ENCODE data around the gene INTS11.

Gene INTS11

DNA sequence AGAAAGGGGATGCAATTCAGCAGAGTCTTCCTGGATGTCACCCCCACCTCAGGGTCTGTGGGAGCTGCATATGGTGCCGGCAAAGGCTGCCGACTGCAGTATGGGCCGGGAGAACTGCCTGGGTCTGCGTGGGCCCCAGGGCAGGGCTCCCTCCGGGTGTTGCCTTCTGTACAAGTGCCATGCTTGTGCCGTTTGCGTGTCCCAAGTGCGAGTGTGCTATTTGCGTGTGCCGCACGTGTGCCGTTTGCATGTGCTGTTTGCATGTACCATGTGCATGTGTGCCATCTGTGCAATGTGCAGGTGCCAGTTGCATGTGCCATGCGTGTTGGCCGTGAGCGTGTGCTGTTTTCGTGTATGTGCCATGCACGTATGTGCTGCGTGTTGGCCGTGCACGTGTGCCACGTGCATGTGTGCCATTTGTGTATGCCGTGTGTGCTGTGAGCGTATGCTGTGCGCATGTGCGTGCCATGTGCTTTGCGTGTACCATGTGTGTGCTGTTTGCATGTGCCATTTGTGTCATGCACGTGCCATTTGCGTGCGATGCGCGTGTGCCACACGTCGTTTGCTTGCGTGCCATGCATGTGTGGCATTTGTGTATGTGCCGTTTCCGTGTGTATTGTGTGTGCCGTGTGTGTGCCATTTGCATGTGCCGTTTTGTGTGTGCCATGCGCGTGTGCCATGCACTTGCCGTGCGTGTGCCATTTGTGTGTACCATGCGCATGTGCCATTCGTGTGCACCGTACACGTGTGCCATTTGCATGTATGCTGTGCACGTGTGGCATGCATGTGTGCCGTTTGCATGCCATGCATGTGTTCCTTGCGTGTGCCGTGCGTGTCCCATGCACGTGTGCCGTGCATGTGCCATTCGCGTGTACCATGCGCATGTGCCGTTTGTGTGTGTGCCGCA, 5.1 kb upstream of the INTS11 start:
- Mint-ChIP-seq H3K4me1 (peaks cover 53% of the 10 kb centered on the region), H3K27ac (no peak overlapping the region), H3K27me3 (no peaks in the 10 kb centered on the region), H3K4me3 (no peak overlapping the region), H3K36me3 (peaks cover 11% of the 10 kb centered on the region), H3K9me3 (no peaks in the 10 kb centered on the region)
- ATAC-seq, result no peak

GRCh38 chr1:1328254-1328653, 3.8 kb upstream of the INTS11 start:
- H3K27me3 Mint-ChIP-seq, result no peaks in the 10 kb centered on the region
- ATAC-seq, result no peak
- H3K4me1 Mint-ChIP-seq, result peaks cover 59% of the 10 kb centered on the region
- peaks cover 11% of the 10 kb centered on the region for H3K36me3 Mint-ChIP-seq
- no peak overlapping the region for H3K4me3 Mint-ChIP-seq
- H3K27ac Mint-ChIP-seq, result no peak overlapping the region
- no peaks in the 10 kb centered on the region for H3K9me3 Mint-ChIP-seq

- Mint-ChIP-seq H3K4me1 (peaks cover 68% of the 10 kb centered on the region), H3K4me3 (no peak overlapping the region)
- ATAC-seq, result no peak
Observed at GRCh38 chr1:1327291-1327690, 2.8 kb upstream of the INTS11 start.

GRCh38 chr1:1326075-1326605, 1.7 kb upstream of the INTS11 start:
- no peaks in the 10 kb centered on the region for H3K9me3 Mint-ChIP-seq
- H3K4me1 Mint-ChIP-seq, result peaks cover 71% of the 10 kb centered on the region
- peak overlapping the region; percentile 89 for H3K4me3 Mint-ChIP-seq
- peak overlapping the region; percentile 73 for H3K27ac Mint-ChIP-seq
- no peaks in the 10 kb centered on the region for H3K27me3 Mint-ChIP-seq
- no peak for ATAC-seq
- H3K36me3 Mint-ChIP-seq, result peaks cover 16% of the 10 kb centered on the region

More at GRCh38 chr1:1327291-1327690, 2.8 kb upstream of the INTS11 start:
- no peaks in the 10 kb centered on the region for H3K9me3 Mint-ChIP-seq
- peaks cover 11% of the 10 kb centered on the region for H3K36me3 Mint-ChIP-seq
- no peak overlapping the region for H3K27ac Mint-ChIP-seq
- no peaks in the 10 kb centered on the region for H3K27me3 Mint-ChIP-seq

DNA sequence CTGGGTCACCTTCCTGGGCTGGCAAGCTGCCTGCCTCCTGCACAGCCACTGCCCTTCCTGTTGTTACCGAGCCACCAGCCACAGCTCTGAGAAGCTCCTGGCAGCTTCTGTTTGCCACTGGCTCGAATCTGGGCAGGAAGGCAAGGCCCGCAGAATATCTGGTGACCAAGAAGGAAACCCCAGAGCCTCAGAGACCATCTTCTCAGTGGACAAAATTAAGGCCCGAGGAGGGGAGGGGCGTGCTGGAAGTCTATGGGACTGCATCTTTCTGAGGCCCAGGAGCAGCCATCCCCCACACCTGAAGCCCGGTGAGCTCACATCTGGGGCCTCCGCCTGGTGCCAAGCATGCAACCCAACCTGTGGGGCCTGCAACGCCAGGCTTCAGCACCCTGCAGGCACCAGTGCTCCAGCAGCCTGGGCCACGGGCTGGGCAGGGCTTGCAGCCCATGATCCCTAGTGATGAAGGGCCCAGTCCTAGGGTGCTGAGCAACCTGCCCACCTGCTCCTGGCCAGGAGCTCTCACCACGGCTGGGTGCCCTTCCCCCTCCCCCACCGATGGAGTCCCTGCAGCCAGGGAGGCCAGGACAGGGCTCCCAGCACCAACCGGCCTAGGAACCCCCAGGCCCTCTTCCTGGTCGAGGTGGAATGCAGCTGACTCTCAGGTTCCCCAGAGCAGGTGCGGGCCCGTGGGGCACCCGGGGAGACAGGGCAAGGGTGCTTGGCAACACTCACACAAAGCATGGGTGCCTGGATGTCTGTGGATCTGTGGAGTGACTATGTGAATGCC, 1.0 kb upstream of the INTS11 start:
- peaks cover 16% of the 10 kb centered on the region for H3K36me3 Mint-ChIP-seq
- ATAC-seq, result no peak
- no peaks in the 10 kb centered on the region for H3K9me3 Mint-ChIP-seq
- peak overlapping the region; percentile 89 for H3K4me3 Mint-ChIP-seq
- peak overlapping the region; percentile 73 for H3K27ac Mint-ChIP-seq
- H3K4me1 Mint-ChIP-seq, result peaks cover 65% of the 10 kb centered on the region
- H3K27me3 Mint-ChIP-seq, result no peaks in the 10 kb centered on the region

DNA sequence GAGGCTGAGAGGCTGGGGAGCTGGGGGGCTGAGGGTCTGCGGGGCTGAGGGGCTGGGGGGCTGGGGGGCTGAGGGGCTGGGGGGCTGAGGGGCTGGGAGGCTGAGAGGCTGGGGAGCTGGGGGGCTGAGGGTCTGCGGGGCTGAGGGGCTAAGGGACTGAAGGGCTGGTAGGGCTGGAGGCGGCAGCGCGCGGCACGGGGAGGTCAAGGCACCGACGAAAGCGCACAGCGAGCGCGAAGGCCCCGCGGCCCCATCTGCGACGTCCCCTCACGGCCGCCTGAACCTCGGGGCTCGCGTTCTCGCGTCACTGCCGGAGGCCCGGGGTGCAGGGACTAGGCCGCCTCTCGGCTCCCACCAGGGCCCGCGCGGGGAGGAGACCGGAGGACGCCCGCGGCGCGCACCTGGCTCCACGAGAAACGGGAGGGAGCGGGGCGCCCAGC, 356 bp downstream of the INTS11 start:
- Mint-ChIP-seq H3K9me3 (no peaks in the 10 kb centered on the region), H3K27me3 (no peaks in the 10 kb centered on the region), H3K27ac (peak overlapping the region; percentile 87), H3K36me3 (peaks cover 21% of the 10 kb centered on the region), H3K4me3 (peak overlapping the region; percentile 89), H3K4me1 (peaks cover 63% of the 10 kb centered on the region)
- no peak for ATAC-seq

DNA sequence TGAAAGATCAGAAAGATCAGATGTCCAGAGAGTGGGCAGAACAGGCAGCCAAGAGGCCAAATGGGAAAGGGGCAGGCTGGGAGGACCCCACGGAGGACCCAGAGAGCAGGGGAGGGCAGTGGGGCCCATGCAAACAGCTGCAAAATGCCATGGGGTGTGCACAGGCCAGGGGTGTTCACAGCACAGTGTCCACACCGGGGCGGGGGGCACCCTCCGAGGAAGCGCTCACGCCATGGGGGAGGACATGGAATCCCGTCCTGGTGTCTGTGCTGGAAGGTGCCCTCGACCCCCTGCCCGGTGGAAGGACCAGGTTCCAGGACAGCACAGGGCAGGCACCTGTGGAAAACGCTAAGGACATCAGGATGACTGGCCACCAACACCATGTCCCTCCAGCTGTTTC, 1.5 kb downstream of the INTS11 start:
- H3K4me1 Mint-ChIP-seq, result peaks cover 57% of the 10 kb centered on the region
- peak overlapping the region; percentile 67 for H3K4me3 Mint-ChIP-seq
- no peaks in the 10 kb centered on the region for H3K27me3 Mint-ChIP-seq
- no peaks in the 10 kb centered on the region for H3K9me3 Mint-ChIP-seq
- no peak for ATAC-seq
- peaks cover 25% of the 10 kb centered on the region for H3K36me3 Mint-ChIP-seq
- H3K27ac Mint-ChIP-seq, result no peak overlapping the region

DNA sequence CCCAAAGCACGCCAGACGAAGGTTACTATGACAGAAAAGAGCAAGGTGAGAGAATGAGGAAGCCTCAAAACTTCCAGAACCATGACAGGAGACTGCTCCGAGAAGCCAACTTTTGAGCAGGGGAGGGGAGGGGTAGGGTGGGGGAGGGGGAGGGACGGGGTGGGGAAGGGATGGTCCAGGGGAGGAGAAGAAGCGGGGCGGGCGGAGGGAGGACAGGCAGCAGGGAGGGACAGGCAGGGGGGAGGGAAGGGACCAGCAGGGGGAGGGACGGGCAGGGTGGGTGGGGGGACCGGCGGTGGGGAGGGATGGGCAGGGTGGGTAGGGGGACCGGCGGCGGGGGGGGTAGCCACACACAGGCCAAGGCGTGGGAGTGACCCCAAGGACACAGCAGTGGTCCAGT, 2.0 kb downstream of the INTS11 start:
- H3K27me3 Mint-ChIP-seq, result no peaks in the 10 kb centered on the region

GRCh38 chr1:1321477-1321876, 3.0 kb downstream of the INTS11 start:
- H3K4me1 Mint-ChIP-seq, result peaks cover 44% of the 10 kb centered on the region
- H3K27ac Mint-ChIP-seq, result no peak overlapping the region
- peaks cover 20% of the 10 kb centered on the region for H3K36me3 Mint-ChIP-seq
- no peak for ATAC-seq
- no peak overlapping the region for H3K4me3 Mint-ChIP-seq
- no peaks in the 10 kb centered on the region for H3K9me3 Mint-ChIP-seq
- H3K27me3 Mint-ChIP-seq, result no peaks in the 10 kb centered on the region

More for the DNA sequence above, 2.0 kb downstream of the INTS11 start:
- H3K36me3 Mint-ChIP-seq, result peaks cover 22% of the 10 kb centered on the region
- H3K9me3 Mint-ChIP-seq, result no peaks in the 10 kb centered on the region
- peak overlapping the region; percentile 64 for H3K27ac Mint-ChIP-seq
- peaks cover 54% of the 10 kb centered on the region for H3K4me1 Mint-ChIP-seq
- ATAC-seq, result no peak
- H3K4me3 Mint-ChIP-seq, result peak overlapping the region; percentile 81

GRCh38 chr1:1320666-1321448, 3.6 kb downstream of the INTS11 start:
- no peak overlapping the region for H3K27ac Mint-ChIP-seq
- H3K4me1 Mint-ChIP-seq, result peaks cover 38% of the 10 kb centered on the region
- no peak overlapping the region for H3K4me3 Mint-ChIP-seq
- H3K27me3 Mint-ChIP-seq, result no peaks in the 10 kb centered on the region
- H3K9me3 Mint-ChIP-seq, result no peaks in the 10 kb centered on the region
- ATAC-seq, result no peak
- H3K36me3 Mint-ChIP-seq, result peaks cover 20% of the 10 kb centered on the region

DNA sequence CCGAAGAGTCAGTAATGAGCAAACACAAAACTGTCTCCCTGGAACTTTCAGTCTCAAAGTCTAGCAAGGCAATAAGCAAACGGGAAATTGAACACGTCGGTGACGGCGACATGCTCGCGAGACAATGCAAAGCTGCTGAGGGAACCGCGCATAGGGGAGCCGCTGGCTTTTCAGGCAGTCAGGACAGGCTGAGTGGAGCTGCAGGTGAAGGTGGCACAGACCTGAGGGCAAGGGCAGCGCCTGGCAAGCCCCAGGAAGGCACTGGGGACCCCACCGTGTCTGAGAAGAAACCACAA, 4.9 kb downstream of the INTS11 start:
- H3K36me3 Mint-ChIP-seq, result peaks cover 26% of the 10 kb centered on the region
- no peak overlapping the region for H3K4me3 Mint-ChIP-seq
- H3K4me1 Mint-ChIP-seq, result peaks cover 31% of the 10 kb centered on the region
- no peaks in the 10 kb centered on the region for H3K27me3 Mint-ChIP-seq
- no peak for ATAC-seq
- H3K27ac Mint-ChIP-seq, result no peak overlapping the region
- no peaks in the 10 kb centered on the region for H3K9me3 Mint-ChIP-seq

DNA sequence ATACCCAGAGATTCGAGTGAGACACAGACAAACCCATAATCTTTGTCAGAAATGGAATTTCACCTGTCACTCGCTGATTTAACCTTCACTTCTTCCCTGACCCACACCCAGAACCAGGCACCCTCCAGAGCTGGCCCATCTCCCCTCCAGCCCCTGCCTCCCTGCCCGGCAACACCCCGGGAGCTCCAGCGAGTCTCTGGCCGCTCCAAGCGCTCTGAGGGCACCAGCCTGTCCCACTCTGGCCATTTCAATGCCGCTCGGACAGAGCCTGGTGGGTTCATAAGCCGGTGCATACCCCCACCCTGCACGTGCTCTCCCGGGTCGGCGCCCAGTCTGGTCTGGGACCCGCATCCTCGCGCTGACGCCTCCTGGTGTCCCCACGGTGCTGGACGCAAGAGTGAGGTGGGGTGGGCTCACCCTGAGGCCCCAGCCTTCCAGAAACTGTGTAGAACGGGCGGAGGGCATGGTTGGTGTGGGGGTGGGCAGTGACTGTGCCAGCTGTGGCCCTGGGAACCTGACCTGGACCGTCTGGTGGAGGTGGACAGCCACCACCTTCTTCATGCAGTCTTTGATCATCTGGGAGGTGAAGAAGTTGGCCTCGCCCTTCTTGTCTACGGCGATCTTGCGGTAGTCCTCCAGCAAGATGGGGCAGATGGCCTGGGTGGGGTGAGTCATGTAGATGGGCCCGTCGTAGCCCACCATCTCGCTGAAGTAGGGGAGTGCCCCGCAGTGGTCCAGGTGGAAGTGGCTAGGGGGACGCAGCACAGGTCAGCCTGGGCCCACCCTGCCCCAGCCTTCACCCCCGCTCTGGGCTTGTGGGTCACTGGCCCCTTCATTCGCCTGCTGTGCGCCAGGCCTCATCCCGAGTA, 5.4 kb downstream of the INTS11 start:
- H3K4me1 Mint-ChIP-seq, result peaks cover 31% of the 10 kb centered on the region
- no peak overlapping the region for H3K4me3 Mint-ChIP-seq

GRCh38 chr1:1318131-1318652, 6.3 kb downstream of the INTS11 start:
- H3K27ac Mint-ChIP-seq, result no peak overlapping the region
- H3K4me3 Mint-ChIP-seq, result no peak overlapping the region
- H3K9me3 Mint-ChIP-seq, result no peaks in the 10 kb centered on the region
- H3K27me3 Mint-ChIP-seq, result no peaks in the 10 kb centered on the region
- H3K4me1 Mint-ChIP-seq, result peaks cover 24% of the 10 kb centered on the region
- ATAC-seq, result no peak
- peaks cover 34% of the 10 kb centered on the region for H3K36me3 Mint-ChIP-seq

More for the DNA sequence above, 5.4 kb downstream of the INTS11 start:
- H3K36me3 Mint-ChIP-seq, result peaks cover 28% of the 10 kb centered on the region
- ATAC-seq, result no peak
- H3K9me3 Mint-ChIP-seq, result no peaks in the 10 kb centered on the region
- H3K27me3 Mint-ChIP-seq, result no peaks in the 10 kb centered on the region
- H3K27ac Mint-ChIP-seq, result no peak overlapping the region

GRCh38 chr1:1317420-1317819, 7.0 kb downstream of the INTS11 start:
- no peaks in the 10 kb centered on the region for H3K27me3 Mint-ChIP-seq
- ATAC-seq, result no peak
- no peaks in the 10 kb centered on the region for H3K9me3 Mint-ChIP-seq
- no peak overlapping the region for H3K27ac Mint-ChIP-seq
- no peak overlapping the region for H3K4me3 Mint-ChIP-seq
- H3K36me3 Mint-ChIP-seq, result peaks cover 41% of the 10 kb centered on the region
- peaks cover 17% of the 10 kb centered on the region for H3K4me1 Mint-ChIP-seq

All from stimulated activated memory B cell treated with anti-CD40 and anti-IgM and Interleukin-4, amounts not matched to agents 10 μg/mL and 1 μg/mL and 100 μg/mL, for 72 hours (primary cell).